GM18507 (cell line): ENCODE data around the gene GALNT16.
A peak's percentile ranks its signal among the peaks of the same experiment; 100 is the strongest.
"Not testable (repeated sequence)": the region's sequence is repeated elsewhere in the genome, so short reads cannot be mapped to it uniquely, and the experiment has no call there.

Source experiments
- DNase-seq: peaks from one replicate; pipeline ENCODE4 v3.0.0; 2011; ENCODE audit warnings: low read depth; ENCODE audit not compliant: insufficient read length; ENCODE audit errors: extremely low spot score
- FAIRE-seq: peaks from 2 replicates; lab custom pipeline; 2011; peaks lifted over from hg19 to GRCh38; lab: Jason Lieb, UNC

Gene GALNT16

GRCh38 chr14:69387311-69387710, 127.4 kb downstream of the GALNT16 start:
- DNase-seq (no peak), FAIRE-seq (no peak)

- FAIRE-seq: not testable (repeated sequence)
These were observed 131.4 kb downstream of the GALNT16 start for GRCh38 chr14:69391400-69391799.

GRCh38 chr14:69392481-69392880, 132.5 kb downstream of the GALNT16 start:
- DNase-seq: no peak
- peak; percentile 64 for FAIRE-seq

More at GRCh38 chr14:69391400-69391799, 131.4 kb downstream of the GALNT16 start:
- DNase-seq: not testable (repeated sequence)

GRCh38 chr14:69395929-69396328, 136.0 kb downstream of the GALNT16 start:
- FAIRE-seq: no peak

GRCh38 chr14:69398053-69398817, 138.3 kb downstream of the GALNT16 start, which contains the start of the genes ERH and SLC39A9:
TSS of gene ERH (minus strand) at chr14:69398299. CDS start at chr14:69398233, 66 bp downstream.
TSS of gene SLC39A9 (plus strand) at chr14:69398692. CDS start at chr14:69399370, 678 bp downstream.
- FAIRE-seq (peak; percentile 96), DNase-seq (peak; percentile 85)

More at GRCh38 chr14:69395929-69396328, 136.0 kb downstream of the GALNT16 start:
- no peak for DNase-seq

- no peak for DNase-seq
- FAIRE-seq: no peak
These were observed 138.9 kb downstream of the GALNT16 start for GRCh38 chr14:69398818-69399210.

- no peak for DNase-seq
- FAIRE-seq: no peak
These were observed 139.8 kb downstream of the GALNT16 start for GRCh38 chr14:69399750-69400149.

GRCh38 chr14:69400154-69400553, 140.2 kb downstream of the GALNT16 start:
- no peak for DNase-seq
- FAIRE-seq: no peak

- no peak for DNase-seq
- no peak for FAIRE-seq
These were observed 141.9 kb downstream of the GALNT16 start for GRCh38 chr14:69401841-69402240.

- FAIRE-seq (no peak), DNase-seq (no peak)
These were observed 144.5 kb downstream of the GALNT16 start for GRCh38 chr14:69404478-69404877.

- DNase-seq (no peak), FAIRE-seq (no peak)
These were observed 144.9 kb downstream of the GALNT16 start for GRCh38 chr14:69404883-69405282.

GRCh38 chr14:69405762-69406161, 145.8 kb downstream of the GALNT16 start:
- DNase-seq (no peak), FAIRE-seq (no peak)
